Measurements from ENCODE around the gene NELL1.

NELL1 gene

GRCh38 chr11:21554284-21554683 is 884.9 kb downstream of the NELL1 start:
- H3K36me3 ChIP-seq (ENCODE audit: insufficient read depth, low read length) = no peaks in the 10 kb centered on the region
- H3K9me3 ChIP-seq (ENCODE audit: insufficient read depth, low read depth, low read length) = no peaks in the 10 kb centered on the region
- H3K9ac ChIP-seq (ENCODE audit: low read depth, low read length) = no peak overlapping the region
- WGBS = 93% methylated on average over 2 of the region's 3 CpGs
- no peaks in the 10 kb centered on the region for H3K27me3 ChIP-seq (ENCODE audit: insufficient read depth, low read length)
- H3K4me3 ChIP-seq (ENCODE audit: low read length) = no peak overlapping the region
- H3K4me1 ChIP-seq (ENCODE audit: insufficient read depth, low read length) = peaks cover 5% of the 10 kb centered on the region; the same call in 1 of the 2 replicates
- no peak overlapping the region for H3K27ac ChIP-seq (ENCODE audit: low read depth, low read length)

GRCh38 chr11:21556926-21557325 is 887.5 kb downstream of the NELL1 start:
- Histone ChIP-seq H3K4me3 (ENCODE audit: low read length) (no peak overlapping the region), H3K9me3 (ENCODE audit: insufficient read depth, low read depth, low read length) (no peaks in the 10 kb centered on the region), H3K27ac (ENCODE audit: low read depth, low read length) (no peak overlapping the region), H3K27me3 (ENCODE audit: insufficient read depth, low read length) (no peaks in the 10 kb centered on the region), H3K36me3 (ENCODE audit: insufficient read depth, low read length) (no peaks in the 10 kb centered on the region), H3K9ac (ENCODE audit: low read depth, low read length) (no peak overlapping the region), H3K4me1 (ENCODE audit: insufficient read depth, low read length) (peaks cover 5% of the 10 kb centered on the region)
- WGBS = 75% methylated on average over 3 of the region's 3 CpGs

DNA sequence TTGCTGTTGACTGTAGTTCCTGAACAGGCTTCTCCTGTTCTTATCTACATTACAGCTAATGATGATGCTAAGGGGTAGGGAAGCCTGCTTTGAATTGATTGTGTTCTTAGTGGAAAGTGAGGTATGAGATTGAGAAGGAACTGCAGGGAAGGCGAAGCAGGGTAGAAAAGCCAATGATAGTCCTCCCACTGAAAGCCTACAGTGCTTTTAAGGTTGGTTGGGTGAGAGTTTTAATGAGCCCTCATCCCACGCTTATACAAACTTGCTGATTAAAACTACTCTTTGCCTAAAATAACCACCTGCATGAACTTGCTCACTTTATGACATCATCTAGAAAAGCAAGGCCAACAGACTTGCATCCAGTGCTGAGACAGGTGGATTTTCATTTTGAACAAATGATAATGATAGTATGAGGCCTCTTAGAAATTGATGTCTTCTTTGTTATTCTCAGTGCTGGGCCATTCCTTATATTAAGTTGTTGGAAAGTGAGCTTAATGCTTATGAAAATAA is 891.1 kb downstream of the NELL1 start:
- Histone ChIP-seq H3K27ac (ENCODE audit: low read depth, low read length) (no peak overlapping the region), H3K36me3 (ENCODE audit: insufficient read depth, low read length) (no peaks in the 10 kb centered on the region)
- WGBS = 90% methylated on average over 2 of the region's 2 CpGs

GRCh38 chr11:21561581-21561980 is 892.2 kb downstream of the NELL1 start:
- no peak overlapping the region for H3K27ac ChIP-seq (ENCODE audit: low read depth, low read length)
- H3K4me3 ChIP-seq (ENCODE audit: low read length) = no peak overlapping the region
- H3K27me3 ChIP-seq (ENCODE audit: insufficient read depth, low read length) = no peaks in the 10 kb centered on the region
- no peaks in the 10 kb centered on the region for H3K9me3 ChIP-seq (ENCODE audit: insufficient read depth, low read depth, low read length)
- no peak overlapping the region for H3K9ac ChIP-seq (ENCODE audit: low read depth, low read length)
- WGBS = 91% methylated on average over 1 of the region's 1 CpG
- no peaks in the 10 kb centered on the region for H3K36me3 ChIP-seq (ENCODE audit: insufficient read depth, low read length)
- H3K4me1 ChIP-seq (ENCODE audit: insufficient read depth, low read length) = no peaks in the 10 kb centered on the region; the same call in 1 of the 2 replicates

More for the DNA sequence above, 891.1 kb downstream of the NELL1 start:
- H3K4me3 ChIP-seq (ENCODE audit: low read length) = no peak overlapping the region
- no peaks in the 10 kb centered on the region for H3K9me3 ChIP-seq (ENCODE audit: insufficient read depth, low read depth, low read length)
- H3K4me1 ChIP-seq (ENCODE audit: insufficient read depth, low read length) = no peaks in the 10 kb centered on the region; the same call in 1 of the 2 replicates
- H3K27me3 ChIP-seq (ENCODE audit: insufficient read depth, low read length) = no peaks in the 10 kb centered on the region
- H3K9ac ChIP-seq (ENCODE audit: low read depth, low read length) = no peak overlapping the region

DNA sequence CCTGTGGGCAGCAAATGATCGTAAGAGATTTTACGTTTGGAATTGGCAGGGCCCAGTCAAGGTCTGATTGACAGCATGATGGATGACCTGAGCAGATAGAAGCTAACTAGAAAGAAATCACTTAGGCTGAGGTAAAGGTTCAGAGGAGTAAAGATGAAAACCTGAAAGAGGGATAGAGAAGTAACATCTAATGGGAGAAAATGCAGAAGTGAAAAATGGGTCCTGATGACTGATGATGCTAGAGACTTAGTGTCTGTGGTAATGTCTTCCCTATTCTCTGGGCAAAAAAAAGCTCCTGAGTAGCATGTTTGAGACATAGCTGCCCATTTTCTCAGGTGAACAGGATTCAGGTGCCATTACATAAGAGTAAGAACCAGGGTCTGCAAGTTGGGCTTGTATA is 894.7 kb downstream of the NELL1 start:
- H3K9ac ChIP-seq (ENCODE audit: low read depth, low read length) = no peak overlapping the region
- H3K9me3 ChIP-seq (ENCODE audit: insufficient read depth, low read depth, low read length) = no peaks in the 10 kb centered on the region
- WGBS = 70% methylated on average over 2 of the region's 2 CpGs
- H3K4me1 ChIP-seq (ENCODE audit: insufficient read depth, low read length) = no peaks in the 10 kb centered on the region; the same call in 1 of the 2 replicates
- no peaks in the 10 kb centered on the region for H3K36me3 ChIP-seq (ENCODE audit: insufficient read depth, low read length)
- no peak overlapping the region for H3K4me3 ChIP-seq (ENCODE audit: low read length)
- H3K27me3 ChIP-seq (ENCODE audit: insufficient read depth, low read length) = no peaks in the 10 kb centered on the region
- H3K27ac ChIP-seq (ENCODE audit: low read depth, low read length) = no peak overlapping the region

DNA sequence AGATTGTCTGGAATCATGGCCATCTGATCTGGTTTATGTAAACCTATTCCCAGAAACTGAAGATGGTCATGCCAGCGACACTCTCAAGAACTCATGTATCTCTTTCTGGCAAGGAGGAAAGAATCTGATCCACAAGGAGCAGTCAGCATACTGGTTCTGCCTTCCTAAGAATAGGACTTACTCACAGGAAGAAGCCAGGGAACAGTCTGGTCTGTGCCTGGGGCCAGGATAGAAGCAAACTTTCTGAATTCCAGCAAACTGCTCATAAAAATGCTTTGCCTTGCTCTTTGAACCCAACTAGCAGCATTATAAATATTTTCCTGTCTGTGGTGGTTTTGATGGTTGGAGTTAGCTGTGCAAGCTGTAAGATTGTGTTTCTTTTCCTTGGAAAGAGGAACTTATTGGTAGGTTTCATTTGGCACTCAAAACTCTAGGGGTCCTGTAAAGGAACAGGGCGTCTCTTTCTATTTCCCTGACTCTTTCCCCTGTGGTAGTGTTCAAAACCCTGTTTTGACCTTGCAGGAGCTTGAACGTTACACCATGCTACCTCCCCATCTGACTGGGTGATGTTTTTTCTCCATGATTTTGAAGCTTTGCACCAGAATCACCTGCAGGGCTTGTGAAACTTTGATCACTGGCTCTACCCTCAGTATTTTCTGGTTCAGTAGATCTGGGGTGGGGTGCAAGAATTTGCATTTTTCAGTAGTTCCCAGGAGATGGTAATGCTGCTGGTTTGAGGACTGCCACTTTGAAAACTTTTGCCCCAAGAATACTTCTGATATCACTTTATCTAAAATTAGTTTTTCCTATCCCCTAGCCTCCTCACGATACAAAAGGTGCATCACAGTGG is 895.7 kb downstream of the NELL1 start:
- H3K27ac ChIP-seq (ENCODE audit: low read depth, low read length) = no peak overlapping the region
- no peaks in the 10 kb centered on the region for H3K36me3 ChIP-seq (ENCODE audit: insufficient read depth, low read length)
- no peak overlapping the region for H3K4me3 ChIP-seq (ENCODE audit: low read length)
- no peaks in the 10 kb centered on the region; the same call in 1 of the 2 replicates for H3K4me1 ChIP-seq (ENCODE audit: insufficient read depth, low read length)
- H3K27me3 ChIP-seq (ENCODE audit: insufficient read depth, low read length) = no peaks in the 10 kb centered on the region
- no peaks in the 10 kb centered on the region for H3K9me3 ChIP-seq (ENCODE audit: insufficient read depth, low read depth, low read length)
- WGBS = 93% methylated on average over 4 of the region's 4 CpGs
- no peak overlapping the region for H3K9ac ChIP-seq (ENCODE audit: low read depth, low read length)

DNA sequence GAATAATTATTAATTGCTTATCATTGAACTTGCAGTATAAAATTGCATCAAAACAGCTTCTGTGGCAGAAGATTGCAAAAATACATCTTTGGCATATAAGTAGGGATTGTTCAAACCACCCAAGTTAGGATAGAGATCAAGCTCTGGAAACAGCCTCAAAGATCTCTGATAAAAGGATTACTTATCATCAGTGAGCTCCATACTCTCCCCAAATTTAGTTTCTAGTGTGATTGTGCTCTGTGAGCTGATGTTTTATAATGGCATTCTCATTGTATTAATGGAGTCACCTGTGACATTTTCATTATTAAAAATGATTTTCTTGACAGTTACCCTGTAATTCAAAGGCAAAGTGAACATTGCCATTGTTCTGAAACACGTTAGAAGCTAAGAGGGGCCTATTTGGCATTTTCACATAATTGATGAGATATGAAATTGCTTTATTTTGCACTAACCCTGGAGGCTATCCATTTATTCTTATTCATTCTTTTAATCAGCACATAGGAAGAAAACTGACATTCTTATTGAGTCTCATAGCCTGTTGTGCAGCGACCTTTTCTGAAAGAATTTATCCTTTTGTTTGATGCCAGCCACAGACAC is 897.2 kb downstream of the NELL1 start:
- no peak overlapping the region for H3K9ac ChIP-seq (ENCODE audit: low read depth, low read length)
- 71% methylated on average over 2 of the region's 2 CpGs for WGBS
- H3K4me1 ChIP-seq (ENCODE audit: insufficient read depth, low read length) = no peaks in the 10 kb centered on the region
- no peaks in the 10 kb centered on the region for H3K36me3 ChIP-seq (ENCODE audit: insufficient read depth, low read length)
- no peak overlapping the region for H3K4me3 ChIP-seq (ENCODE audit: low read length)
- H3K27me3 ChIP-seq (ENCODE audit: insufficient read depth, low read length) = no peaks in the 10 kb centered on the region
- no peak overlapping the region for H3K27ac ChIP-seq (ENCODE audit: low read depth, low read length)
- H3K9me3 ChIP-seq (ENCODE audit: insufficient read depth, low read depth, low read length) = no peaks in the 10 kb centered on the region

DNA sequence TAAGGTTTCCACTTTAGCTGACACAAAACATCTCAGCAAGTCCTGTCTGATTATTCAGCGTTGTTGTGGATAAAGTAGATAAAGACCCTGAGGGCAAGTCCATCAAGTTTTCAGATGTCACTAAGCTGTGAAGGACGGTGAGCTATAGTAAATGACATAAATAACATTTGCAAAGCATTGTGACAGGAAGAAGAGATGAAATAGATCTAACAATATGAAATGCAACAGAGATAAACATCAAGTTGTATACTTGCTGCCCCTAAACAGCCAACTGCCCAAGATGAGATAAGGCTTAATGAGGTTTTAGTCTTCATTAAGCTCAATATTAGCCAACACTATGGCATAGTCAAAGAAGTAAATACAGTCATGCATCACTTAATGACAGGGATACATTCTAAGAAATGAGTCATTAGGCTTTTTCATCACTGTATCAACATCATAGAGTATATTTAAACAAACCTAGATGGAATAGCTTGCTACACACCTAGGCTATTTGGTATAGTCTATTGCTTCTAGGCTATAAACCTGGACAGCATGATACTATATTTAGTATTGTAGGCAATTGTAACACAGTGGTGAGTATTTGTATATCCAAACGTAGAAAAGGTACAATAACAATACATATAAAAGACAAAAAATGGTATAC is 898.4 kb downstream of the NELL1 start:
- Histone ChIP-seq H3K36me3 (ENCODE audit: insufficient read depth, low read length) (no peaks in the 10 kb centered on the region), H3K27me3 (ENCODE audit: insufficient read depth, low read length) (no peaks in the 10 kb centered on the region)
- 96% methylated on average over 2 of the region's 3 CpGs for WGBS

GRCh38 chr11:21572210-21572609 is 902.8 kb downstream of the NELL1 start:
- no CpG with 5 or more reads among the region's 1 CpG for WGBS
- Histone ChIP-seq H3K36me3 (ENCODE audit: insufficient read depth, low read length) (no peaks in the 10 kb centered on the region), H3K4me3 (ENCODE audit: low read length) (no peak overlapping the region), H3K27me3 (ENCODE audit: insufficient read depth, low read length) (no peaks in the 10 kb centered on the region), H3K27ac (ENCODE audit: low read depth, low read length) (no peak overlapping the region), H3K9ac (ENCODE audit: low read depth, low read length) (no peak overlapping the region), H3K4me1 (ENCODE audit: insufficient read depth, low read length) (no peaks in the 10 kb centered on the region), H3K9me3 (ENCODE audit: insufficient read depth, low read depth, low read length) (no peaks in the 10 kb centered on the region)

More for the DNA sequence above, 898.4 kb downstream of the NELL1 start:
- H3K4me1 ChIP-seq (ENCODE audit: insufficient read depth, low read length) = no peaks in the 10 kb centered on the region
- no peak overlapping the region for H3K27ac ChIP-seq (ENCODE audit: low read depth, low read length)
- no peaks in the 10 kb centered on the region for H3K9me3 ChIP-seq (ENCODE audit: insufficient read depth, low read depth, low read length)
- no peak overlapping the region for H3K9ac ChIP-seq (ENCODE audit: low read depth, low read length)
- no peak overlapping the region for H3K4me3 ChIP-seq (ENCODE audit: low read length)

DNA sequence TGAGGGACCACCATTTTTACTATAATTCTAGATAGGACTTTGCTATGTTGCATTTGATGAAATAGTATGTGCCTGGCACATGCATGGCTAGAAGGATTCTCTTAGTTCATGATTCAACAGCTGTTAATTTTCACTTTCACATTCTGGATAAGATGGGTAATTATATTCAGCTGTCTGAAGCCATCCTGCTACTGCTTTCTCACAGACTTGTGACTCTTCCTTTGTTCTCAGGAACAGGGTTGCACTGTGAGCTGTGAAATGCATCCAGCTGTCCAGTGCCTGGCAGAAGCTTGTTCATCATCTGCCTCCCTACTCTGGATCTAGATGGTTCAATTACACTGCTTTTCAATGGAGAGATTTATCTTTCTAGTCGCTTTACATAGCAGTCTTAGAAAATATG is 913.4 kb downstream of the NELL1 start:
- Histone ChIP-seq H3K4me3 (ENCODE audit: low read length) (no peak overlapping the region), H3K4me1 (ENCODE audit: insufficient read depth, low read length) (no peaks in the 10 kb centered on the region), H3K27ac (ENCODE audit: low read depth, low read length) (no peak overlapping the region), H3K9ac (ENCODE audit: low read depth, low read length) (no peak overlapping the region), H3K9me3 (ENCODE audit: insufficient read depth, low read depth, low read length) (no peaks in the 10 kb centered on the region), H3K27me3 (ENCODE audit: insufficient read depth, low read length) (no peaks in the 10 kb centered on the region), H3K36me3 (ENCODE audit: insufficient read depth, low read length) (no peaks in the 10 kb centered on the region)
- 100% methylated on average over 1 of the region's 1 CpG for WGBS

DNA sequence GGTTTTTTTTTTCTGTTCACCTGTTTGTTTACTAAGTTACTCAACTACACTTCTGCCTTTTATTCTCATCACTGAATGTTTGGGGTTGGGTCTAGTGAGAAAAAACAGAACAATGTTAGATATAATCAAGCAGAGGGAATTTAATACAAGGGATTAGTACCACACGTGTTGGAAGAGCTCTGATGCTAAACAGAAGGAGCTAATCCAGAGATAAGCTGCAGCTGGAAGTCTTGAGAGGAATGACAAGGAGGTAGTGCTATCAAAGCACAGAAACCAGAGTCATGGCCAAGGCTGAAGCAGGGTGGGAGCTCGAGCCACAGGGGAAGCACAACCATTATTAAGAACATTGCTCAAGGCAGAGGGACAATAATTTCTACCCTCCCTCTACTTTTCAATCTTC is 919.4 kb downstream of the NELL1 start:
- no peaks in the 10 kb centered on the region for H3K36me3 ChIP-seq (ENCODE audit: insufficient read depth, low read length)
- no peak overlapping the region for H3K9ac ChIP-seq (ENCODE audit: low read depth, low read length)
- WGBS = 80% methylated on average over 2 of the region's 2 CpGs
- no peaks in the 10 kb centered on the region for H3K9me3 ChIP-seq (ENCODE audit: insufficient read depth, low read depth, low read length)
- no peaks in the 10 kb centered on the region for H3K27me3 ChIP-seq (ENCODE audit: insufficient read depth, low read length)
- no peak overlapping the region for H3K27ac ChIP-seq (ENCODE audit: low read depth, low read length)
- no peaks in the 10 kb centered on the region for H3K4me1 ChIP-seq (ENCODE audit: insufficient read depth, low read length)
- H3K4me3 ChIP-seq (ENCODE audit: low read length) = no peak overlapping the region

Measured in HUES64 (cell line).